ENCODE data around the gene CCL20. TPM values are rescaled to one million over a fixed set of nuclear protein-coding genes. Genes with fewer than 3 reads are reported as not detected.

CCL20 gene
- total and polyA plus RNA-seq, 4 donors: 8.0 to 712 (median 47.5) TPM

- Histone ChIP-seq H3K9me3 (ENCODE audit: control insufficient read depth in 4 of 4, insufficient read depth in 3 of 4, low read length in 3 of 4) (no peaks in the 10 kb centered on the region), H3K36me3 (ENCODE audit: control insufficient read depth in 4 of 4, insufficient read depth in 4 of 4, low read length in 4 of 4) (no peaks in the 10 kb centered on the region), H3K27me3 (ENCODE audit: control insufficient read depth in 3 of 3, insufficient read depth in 3 of 3, low read length in 2 of 3) (no peaks in the 10 kb centered on the region), H3K9ac (ENCODE audit: insufficient read depth in 1 of 2, low read length in 2 of 2) (no peak overlapping the region), H3K4me3 (no peak overlapping the region), H3K4me1 (ENCODE audit: control insufficient read depth in 5 of 5, insufficient read depth in 5 of 5, low read length in 5 of 5) (no peaks in the 10 kb centered on the region), H3K27ac (ENCODE audit: low read depth in 1 of 2, low read length in 1 of 2) (no peak overlapping the region)
- DNase-seq: no peak
- 80 to 86% methylated on average over 2 of the region's 2 CpGs for WGBS, 2 donors
- no peak for TF ChIP-seq CTCF (IDR thresholded peaks at IDR 0.05; ENCODE audit: control extremely low read depth, extremely low read depth)
- ATAC-seq (ENCODE audit: insufficient read depth, low FRiP score): no peak
Measured at GRCh38 chr2:227813229-227813561, 447 bp upstream of the CCL20 start.

DNA sequence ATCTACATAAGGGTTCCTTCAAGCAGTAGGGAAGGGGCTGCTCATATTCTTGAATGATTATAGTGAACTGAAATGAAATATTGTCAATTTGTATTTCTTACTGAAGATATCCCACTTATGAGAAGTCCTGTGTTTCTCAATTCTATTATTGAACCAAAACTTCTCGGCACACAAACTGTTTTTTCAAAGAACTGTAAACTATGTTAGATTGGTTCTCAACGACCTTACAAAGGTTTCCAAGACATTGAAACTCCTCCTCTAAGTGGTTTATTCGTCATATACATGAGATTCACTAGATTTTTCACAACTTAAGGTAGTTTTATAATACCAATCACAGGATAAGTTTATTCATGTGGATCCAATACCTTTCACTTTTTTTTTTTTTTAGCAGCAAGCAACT lies 1.4 kb downstream of the CCL20 start:
- ATAC-seq (ENCODE audit: insufficient read depth, low FRiP score): no peak
- Histone ChIP-seq H3K36me3 (ENCODE audit: control insufficient read depth in 4 of 4, insufficient read depth in 4 of 4, low read length in 4 of 4) (no peaks in the 10 kb centered on the region), H3K9ac (ENCODE audit: insufficient read depth in 1 of 2, low read length in 2 of 2) (no peak overlapping the region), H3K27ac (ENCODE audit: low read depth in 1 of 2, low read length in 1 of 2) (no peak overlapping the region), H3K4me1 (ENCODE audit: control insufficient read depth in 5 of 5, insufficient read depth in 5 of 5, low read length in 5 of 5) (peaks cover 0 to 5% (median 0%) of the 10 kb centered on the region in 5 donors), H3K9me3 (ENCODE audit: control insufficient read depth in 4 of 4, insufficient read depth in 3 of 4, low read length in 3 of 4) (no peaks in the 10 kb centered on the region), H3K27me3 (ENCODE audit: control insufficient read depth in 3 of 3, insufficient read depth in 3 of 3, low read length in 2 of 3) (no peaks in the 10 kb centered on the region), H3K4me3 (no peak overlapping the region)
- WGBS, 2 donors: 50 to 72% methylated on average over 3 of the region's 3 CpGs
- DNase-seq: no peak
- no peak for TF ChIP-seq CTCF (IDR thresholded peaks at IDR 0.05; ENCODE audit: control extremely low read depth, extremely low read depth)

DNA sequence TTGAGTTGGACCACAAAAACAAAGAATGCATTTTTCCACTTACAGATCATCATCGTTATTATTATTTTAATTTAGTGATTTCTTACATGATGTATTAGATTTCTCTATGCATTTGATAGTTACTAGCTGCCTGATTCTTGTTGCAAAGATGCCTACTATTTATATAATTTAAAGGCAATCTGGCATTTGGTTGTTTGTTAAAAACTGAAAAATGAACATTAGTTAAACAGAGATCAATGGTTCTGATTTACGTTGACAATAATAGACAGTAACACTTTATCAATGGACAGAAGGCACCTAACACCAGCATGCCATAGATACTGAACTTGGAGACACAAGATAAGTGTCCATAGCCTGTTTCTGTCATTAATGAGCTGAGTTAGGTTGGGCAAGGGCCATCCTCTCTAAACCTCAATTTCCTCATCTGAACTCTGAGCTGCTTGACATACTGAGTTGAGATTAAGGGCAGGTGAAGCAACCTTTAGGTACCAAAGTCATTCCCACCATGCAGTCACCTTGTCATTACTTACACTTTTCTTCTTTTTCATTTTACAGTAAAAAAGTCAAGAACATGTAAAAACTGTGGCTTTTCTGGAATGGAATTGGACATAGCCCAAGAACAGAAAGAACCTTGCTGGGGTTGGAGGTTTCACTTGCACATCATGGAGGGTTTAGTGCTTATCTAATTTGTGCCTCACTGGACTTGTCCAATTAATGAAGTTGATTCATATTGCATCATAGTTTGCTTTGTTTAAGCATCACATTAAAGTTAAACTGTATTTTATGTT lies 3.1 kb downstream of the CCL20 start:
- Histone ChIP-seq H3K27ac (ENCODE audit: low read depth in 1 of 2, low read length in 1 of 2) (no peak overlapping the region), H3K9me3 (ENCODE audit: control insufficient read depth in 4 of 4, insufficient read depth in 3 of 4, low read length in 3 of 4) (no peaks in the 10 kb centered on the region), H3K4me1 (ENCODE audit: control insufficient read depth in 5 of 5, insufficient read depth in 5 of 5, low read length in 5 of 5) (peaks cover 0 to 5% (median 0%) of the 10 kb centered on the region in 5 donors), H3K36me3 (ENCODE audit: control insufficient read depth in 4 of 4, insufficient read depth in 4 of 4, low read length in 4 of 4) (no peaks in the 10 kb centered on the region), H3K27me3 (ENCODE audit: control insufficient read depth in 3 of 3, insufficient read depth in 3 of 3, low read length in 2 of 3) (no peaks in the 10 kb centered on the region), H3K9ac (ENCODE audit: insufficient read depth in 1 of 2, low read length in 2 of 2) (no peak overlapping the region), H3K4me3 (no peak overlapping the region)
- no peak for DNase-seq
- TF ChIP-seq CTCF (IDR thresholded peaks at IDR 0.05; ENCODE audit: control extremely low read depth, extremely low read depth): no peak
- 65 to 93% methylated on average over 2 of the region's 2 CpGs for WGBS, 2 donors
- no peak for ATAC-seq (ENCODE audit: insufficient read depth, low FRiP score)

- no peak for TF ChIP-seq CTCF (IDR thresholded peaks at IDR 0.05; ENCODE audit: control extremely low read depth, extremely low read depth)
- Histone ChIP-seq H3K27ac (ENCODE audit: low read depth in 1 of 2, low read length in 1 of 2) (peak overlapping the region in 1 of 2 donors; percentile 80), H3K9ac (ENCODE audit: insufficient read depth in 1 of 2, low read length in 2 of 2) (no peak overlapping the region), H3K36me3 (ENCODE audit: control insufficient read depth in 4 of 4, insufficient read depth in 4 of 4, low read length in 4 of 4) (no peaks in the 10 kb centered on the region), H3K4me3 (no peak overlapping the region), H3K9me3 (ENCODE audit: control insufficient read depth in 4 of 4, insufficient read depth in 3 of 4, low read length in 3 of 4) (no peaks in the 10 kb centered on the region), H3K27me3 (ENCODE audit: control insufficient read depth in 3 of 3, insufficient read depth in 3 of 3, low read length in 2 of 3) (no peaks in the 10 kb centered on the region), H3K4me1 (ENCODE audit: control insufficient read depth in 5 of 5, insufficient read depth in 5 of 5, low read length in 5 of 5) (peaks cover 0 to 5% (median 0%) of the 10 kb centered on the region in 5 donors)
- no peak for ATAC-seq (ENCODE audit: insufficient read depth, low FRiP score)
- 80 to 87% methylated on average over 1 of the region's 1 CpG for WGBS, 2 donors
- DNase-seq: no peak
Measured at GRCh38 chr2:227817336-227817735, 3.7 kb downstream of the CCL20 start.

Measured in lung (tissue), 12 donors.